Measurements from ENCODE around the gene PSME2. TPM values are rescaled to one million over a fixed set of nuclear protein-coding genes. Genes with fewer than 3 reads are reported as not detected.

The PSME2 gene
- total and polyA plus RNA-seq, 9 of the 15 experiments (the other 6 are each of a cell fraction or from before 2014, with no cell fraction given): 111 to 579 (median 159) TPM

GRCh38 chr14:24195186-24196070 is 49.0 kb upstream of the PSME2 start, which contains the start of gene TM9SF1 (continued):
- TF ChIP-seq ARID4B (CRISPR knock-in tag; IDR thresholded peaks at IDR 0.05): peak; percentile 81; the same call in 1 of the 2 replicates
- TF ChIP-seq ZNF316 (IDR thresholded peaks at IDR 0.05): no peak
- TF ChIP-seq MCM3 (IDR thresholded peaks at IDR 0.05): no peak
- TF ChIP-seq ARID3A (IDR thresholded peaks at IDR 0.05; ENCODE audit: borderline replicate concordance, low read depth, low read length): no peak
- no peak for TF ChIP-seq ZNF655 (CRISPR knock-in tag; IDR thresholded peaks at IDR 0.05)
- no peak for TF ChIP-seq ZNF140 (CRISPR knock-in tag; IDR thresholded peaks at IDR 0.05)
- peak; percentile 71; the same call in 1 of the 2 replicates for TF ChIP-seq E2F5 (CRISPR knock-in tag; IDR thresholded peaks at IDR 0.05)
- peak; percentile 57 to 58; a peak in 2 of 4 replicates for TF ChIP-seq SIN3A (IDR thresholded peaks at IDR 0.05; ENCODE audit: borderline replicate concordance in 2 of 2, control insufficient read depth in 1 of 2, low read depth in 2 of 2, low read length in 2 of 2)

Measured in K562 (cell line).